Suprapubic skin (tissue), 4 donors: ENCODE measurements around the gene PHLDA3. TPM values are rescaled to one million over a fixed set of nuclear protein-coding genes. Genes with fewer than 3 reads are reported as not detected.

ENCODE experiments used
- DNase-seq, 2 donors: peaks; one replicate each; pipeline ENCODE4 v3.0.0-alpha.2; 2019; ENCODE audit warnings: low spot score in 2 of 2
- H3K27ac ChIP-seq: fragments of 200-600 bp; sonication (generic); one replicate; pipeline ENCODE4 v1.5.1; 2019
- H3K27me3 ChIP-seq: fragments of 200-600 bp; sonication (generic); one replicate; pipeline ENCODE4 v1.5.1; 2019
- H3K36me3 ChIP-seq: fragments of 200-600 bp; sonication (generic); one replicate; pipeline ENCODE4 v1.5.1; 2019
- H3K4me1 ChIP-seq: fragments of 200-600 bp; sonication (generic); one replicate; pipeline ENCODE4 v1.5.1; 2019
- H3K4me3 ChIP-seq: fragments of 200-600 bp; sonication (generic); one replicate; pipeline ENCODE4 v1.5.1; 2019; ENCODE audit warnings: mild to moderate bottlenecking
- H3K9me3 ChIP-seq: fragments of 200-600 bp; sonication (generic); one replicate; pipeline ENCODE4 v1.5.1; 2019
- CTCF ChIP-seq, 2 donors: fragments of 200-600 bp in 1 of 2; fragments of 450-650 bp in 1 of 2; sonication (generic) in 1 of 2; IDR thresholded peaks; one replicate each; pipeline ENCODE4 v1.5.1; 2016 to 2019; ENCODE audit warnings: antibody characterized with exemption in 2 of 2, mild to moderate bottlenecking in 1 of 2, moderate library complexity in 1 of 2
- EP300 ChIP-seq: sonication (generic); formaldehyde crosslinking; IDR thresholded peaks from one replicate; pipeline ENCODE4 v1.6.1; 2017; ENCODE audit warnings: antibody characterized with exemption
- POLR2A ChIP-seq, 2 donors: fragments of 450-650 bp; IDR thresholded peaks; one replicate each; pipeline ENCODE4 v1.6.1; 2017; ENCODE audit warnings: antibody characterized with exemption in 2 of 2, mild to moderate bottlenecking in 2 of 2, moderate library complexity in 2 of 2
- POLR2AphosphoS5 ChIP-seq, 3 donors: sonication (generic); formaldehyde crosslinking; IDR thresholded peaks; one replicate each; pipeline ENCODE4 v1.6.1; 2017; ENCODE audit warnings: antibody characterized with exemption in 3 of 3
- WGBS: methylation state at CpG from one replicate; pipeline ENCODE4 v1.1.5; 2018; 5-methylcytosine and 5-hydroxymethylcytosine counted together
- total RNA-seq, 4 donors: library from RNA; depleted of rRNA; stranded (reverse); fragments of >200 nt; gene quantifications; one replicate each; pipeline ENCODE4 v1.1.0, GENCODE V29; 2016

Gene PHLDA3
- total RNA-seq, 4 donors from 2014 or later = 31.5 to 61.1 (median 44.5) TPM

GRCh38 chr1:201463071-201463552 lies 5.9 kb downstream of the PHLDA3 start:
- no peak for DNase-seq
- Histone ChIP-seq H3K4me3 (no peak overlapping the region), H3K4me1 (peaks cover 70% of the 10 kb centered on the region), H3K27ac (peak overlapping the region; percentile 92), H3K9me3 (no peaks in the 10 kb centered on the region), H3K27me3 (no peaks in the 10 kb centered on the region), H3K36me3 (peaks cover 20% of the 10 kb centered on the region)
- TF ChIP-seq POLR2A (IDR thresholded peaks at IDR 0.05) = no peak
- TF ChIP-seq EP300 = no peak
- TF ChIP-seq CTCF (IDR thresholded peaks at IDR 0.05) = no peak
- TF ChIP-seq POLR2AphosphoS5 (IDR thresholded peaks at IDR 0.05) = no peak
- 78% methylated on average over 7 of the region's 7 CpGs for WGBS

GRCh38 chr1:201461645-201462441 lies 7.1 kb downstream of the PHLDA3 start:
- Histone ChIP-seq H3K27me3 (no peaks in the 10 kb centered on the region), H3K9me3 (no peaks in the 10 kb centered on the region), H3K4me3 (no peak overlapping the region), H3K4me1 (peaks cover 72% of the 10 kb centered on the region), H3K36me3 (peaks cover 20% of the 10 kb centered on the region), H3K27ac (peak overlapping the region; percentile 92)
- peak; percentile 92 to 94 for DNase-seq
- WGBS = 37% methylated on average over 13 of the region's 13 CpGs
- peak; percentile 57 to 85 (median 58) for TF ChIP-seq POLR2AphosphoS5 (IDR thresholded peaks at IDR 0.05)
- no peak for TF ChIP-seq EP300

GRCh38 chr1:201460814-201461644 lies 8.0 kb downstream of the PHLDA3 start:
- Histone ChIP-seq H3K4me1 (peaks cover 72% of the 10 kb centered on the region), H3K36me3 (peaks cover 19% of the 10 kb centered on the region), H3K27ac (peak overlapping the region; percentile 92), H3K9me3 (no peaks in the 10 kb centered on the region), H3K4me3 (no peak overlapping the region), H3K27me3 (no peaks in the 10 kb centered on the region)
- TF ChIP-seq CTCF (IDR thresholded peaks at IDR 0.05) = no peak
- TF ChIP-seq EP300 = no peak
- TF ChIP-seq POLR2A (IDR thresholded peaks at IDR 0.05) = no peak
- no peak for TF ChIP-seq POLR2AphosphoS5 (IDR thresholded peaks at IDR 0.05)
- 49% methylated on average over 8 of the region's 8 CpGs for WGBS
- DNase-seq = peak in 1 of 2 donors; percentile 83

GRCh38 chr1:201459775-201460174 lies 9.2 kb downstream of the PHLDA3 start:
- TF ChIP-seq POLR2A (IDR thresholded peaks at IDR 0.05) = no peak
- TF ChIP-seq POLR2AphosphoS5 (IDR thresholded peaks at IDR 0.05) = no peak
- TF ChIP-seq CTCF (IDR thresholded peaks at IDR 0.05) = no peak
- no peak for TF ChIP-seq EP300
- Histone ChIP-seq H3K4me3 (no peak overlapping the region), H3K27me3 (no peaks in the 10 kb centered on the region), H3K27ac (no peak overlapping the region), H3K4me1 (peaks cover 68% of the 10 kb centered on the region), H3K9me3 (no peaks in the 10 kb centered on the region), H3K36me3 (peaks cover 7% of the 10 kb centered on the region)
- no peak for DNase-seq
- WGBS = 78% methylated on average over 5 of the region's 5 CpGs

GRCh38 chr1:201459052-201459451 lies 9.9 kb downstream of the PHLDA3 start:
- WGBS = 88% methylated on average over 3 of the region's 3 CpGs
- TF ChIP-seq POLR2A (IDR thresholded peaks at IDR 0.05) (no peak), POLR2AphosphoS5 (IDR thresholded peaks at IDR 0.05) (no peak), CTCF (IDR thresholded peaks at IDR 0.05) (no peak), EP300 (no peak)
- Histone ChIP-seq H3K4me1 (peaks cover 63% of the 10 kb centered on the region), H3K4me3 (no peak overlapping the region), H3K27ac (no peak overlapping the region), H3K9me3 (no peaks in the 10 kb centered on the region), H3K27me3 (no peaks in the 10 kb centered on the region), H3K36me3 (no peaks in the 10 kb centered on the region)
- peak in 1 of 2 donors; percentile 43 for DNase-seq
